PC-9 (cell line): Measurements from ENCODE around the gene NFE2L2. TPM values are rescaled to one million over a fixed set of nuclear protein-coding genes. Genes with fewer than 3 reads are reported as not detected.

Experiments
- BruUV-seq: library from RNA; stranded (reverse); fragments of 400-500 nt; replicated peaks from 2 replicates; lab custom pipeline; 2021; lab: Mats Ljungman, UMichigan
- CTCF ChIA-PET: fragments of 300-600 bp; sonication (Branson Sonifier 250); formaldehyde crosslinking; loops from one replicate; lab custom pipeline; 2022; ENCODE audit warnings: antibody characterized with exemption; lab: Charles Lee
- POLR2A ChIA-PET: fragments of 300-600 bp; sonication (Branson Sonifier 250); formaldehyde crosslinking; loops from one replicate; lab custom pipeline; 2022; ENCODE audit warnings: antibody characterized with exemption; ENCODE audit not compliant: unreplicated experiment; lab: Charles Lee
- DNase-seq, 2 experiments: peaks; one replicate each; pipeline versions ENCODE4 v3.0.0 to v3.0.0-alpha.2; 2015 to 2022; ENCODE audit warnings: mixed read lengths in 1 of 2
- H2AFZ ChIP-seq: fragments of 200-600 bp; sonication (generic); 2 replicates; pipeline ENCODE4 v1.8.1; 2017; ENCODE audit warnings: antibody characterized with exemption
- H3F3A ChIP-seq: fragments of 200-600 bp; sonication (generic); 2 replicates; pipeline ENCODE4 v1.8.1; 2017; ENCODE audit warnings: antibody characterized with exemption, mild to moderate bottlenecking, low read depth; ENCODE audit not compliant: insufficient read depth
- H3K27ac ChIP-seq: fragments of 200-600 bp; sonication (generic); 2 replicates; pipeline ENCODE4 v1.6.1; 2016; ENCODE audit warnings: mixed run types
- H3K27me3 ChIP-seq: fragments of 200-600 bp; sonication (generic); 2 replicates; pipeline ENCODE4 v1.6.1; 2016; ENCODE audit warnings: low read depth, mixed run types; ENCODE audit not compliant: insufficient read depth
- H3K36me3 ChIP-seq: fragments of 200-600 bp; sonication (generic); 2 replicates; pipeline ENCODE4 v1.6.1; 2016; ENCODE audit warnings: low read depth, mixed run types
- H3K4me1 ChIP-seq: fragments of 200-600 bp; sonication (generic); replicated peaks from 2 replicates; pipeline ENCODE4 v1.6.1; 2016; ENCODE audit warnings: mixed run types; ENCODE audit not compliant: insufficient read depth
- H3K4me2 ChIP-seq: fragments of 200-600 bp; sonication (generic); 2 replicates; pipeline ENCODE4 v1.6.1; 2017; ENCODE audit warnings: mixed run types
- H3K4me3 ChIP-seq: fragments of 200-600 bp; sonication (generic); 2 replicates; pipeline ENCODE4 v1.6.1; 2016; ENCODE audit warnings: mixed run types
- H3K79me2 ChIP-seq: fragments of 200-600 bp; sonication (generic); 2 replicates; pipeline ENCODE4 v1.6.1; 2017; ENCODE audit warnings: low read depth, mixed run types
- H3K9me2 ChIP-seq: fragments of 200-600 bp; sonication (generic); 2 replicates; pipeline ENCODE4 v1.8.1; 2017; ENCODE audit warnings: mild to moderate bottlenecking; ENCODE audit not compliant: insufficient read depth
- H3K9me3 ChIP-seq: fragments of 200-600 bp; sonication (generic); 2 replicates; pipeline ENCODE4 v1.8.1; 2016; ENCODE audit warnings: low read depth; ENCODE audit not compliant: insufficient read depth
- H4K20me1 ChIP-seq: fragments of 200-600 bp; sonication (generic); 2 replicates; pipeline ENCODE4 v1.8.1; 2017; ENCODE audit not compliant: insufficient read depth
- CTCF ChIP-seq: fragments of 200-600 bp; sonication (generic); conservative IDR thresholded peaks from 2 replicates; pipeline ENCODE4 v1.6.1; 2017; ENCODE audit warnings: mixed run types, antibody characterized with exemption, mild to moderate bottlenecking, moderate library complexity
- EZH2 ChIP-seq: fragments of 200-600 bp; sonication (generic); IDR thresholded peaks from 2 replicates; pipeline ENCODE4 v1.8.0; 2017; ENCODE audit warnings: antibody characterized with exemption, low read depth
- intact Hi-C: fragments of 100-400 bp; cut with micrococcal nuclease; formaldehyde crosslinking; loops from one replicate; pipeline ENCODE4 v1.10.0; 2022; ENCODE audit not compliant: unreplicated experiment
- total RNA-seq: library from RNA; stranded (reverse); gene quantifications from 2 replicates; pipeline ENCODE4 v1.2.3, GENCODE V29; 2021

Gene NFE2L2
- total RNA-seq, 1 experiment from 2014 or later, result 138 TPM

GRCh38 chr2:177265824-177266817 is 1.6 kb upstream of the NFE2L2 start:
- Histone ChIP-seq H3K4me3 (peak overlapping the region; percentile 90), H3K4me2 (peak overlapping the region; percentile 94), H3F3A (peaks cover 41% of the 10 kb centered on the region), H3K36me3 (peaks cover 13% of the 10 kb centered on the region), H3K27ac (peak overlapping the region; percentile 97), H3K9me2 (no peaks in the 10 kb centered on the region), H3K9me3 (no peaks in the 10 kb centered on the region), H3K79me2 (peaks cover 32% of the 10 kb centered on the region), H4K20me1 (peaks cover 21% of the 10 kb centered on the region), H2AFZ (peak overlapping the region; percentile 84), H3K27me3 (no peaks in the 10 kb centered on the region), H3K4me1 (peaks cover 37% of the 10 kb centered on the region)
- BruUV-seq, result no TSS peak
- POLR2A ChIA-PET, result interaction anchor here (0.6 to 1.0 kb wide), 8 partner anchors 16 to 997 kb away, joined by 3 to 12 read pairs (median 4); partner anchors contain the start of gene MTX2
- TF ChIP-seq CTCF (no peak), EZH2 (no peak)
- intact Hi-C loops, result loop anchor here (10.0 kb wide), 1 partner anchor 459 kb away; no protein-coding TSS in a partner anchor
- CTCF ChIA-PET, result interaction anchor here (0.6 to 1.5 kb wide), 7 partner anchors 10 to 118 kb away, joined by 3 to 7 read pairs (median 3); no protein-coding TSS in a partner anchor
- DNase-seq, result peak; percentile 65 to 87

- peaks cover 41% of the 10 kb centered on the region for H3F3A ChIP-seq
- no peak for TF ChIP-seq EZH2
- TF ChIP-seq CTCF, result no peak
- POLR2A ChIA-PET, result interaction anchor here (0.6 to 1.0 kb wide), 14 partner anchors 9 to 1273 kb away, joined by 3 to 30 read pairs (median 4); no protein-coding TSS in a partner anchor
- H3K9me3 ChIP-seq, result no peaks in the 10 kb centered on the region
- no TSS peak for BruUV-seq
- H3K36me3 ChIP-seq, result peaks cover 18% of the 10 kb centered on the region
- peak overlapping the region; percentile 72 for H2AFZ ChIP-seq
- H3K4me1 ChIP-seq, result peaks cover 50% of the 10 kb centered on the region
- H3K79me2 ChIP-seq, result peaks cover 51% of the 10 kb centered on the region
- peak overlapping the region; percentile 94 for H3K4me2 ChIP-seq
- H3K9me2 ChIP-seq, result no peaks in the 10 kb centered on the region
- H3K4me3 ChIP-seq, result peak overlapping the region; percentile 90
- intact Hi-C loops, result loop anchor here (5.0 to 10.0 kb wide), 5 partner anchors 37 to 682 kb away; a partner anchor contains a TSS
- H4K20me1 ChIP-seq, result peaks cover 40% of the 10 kb centered on the region
- CTCF ChIA-PET, result interaction anchor here (0.8 to 3.0 kb wide), 6 partner anchors 32 to 151 kb away, joined by 5 to 35 read pairs (median 10); no protein-coding TSS in a partner anchor
- peak in 1 of 2 experiments; percentile 62 for DNase-seq
- H3K27ac ChIP-seq, result peak overlapping the region; percentile 97
- H3K27me3 ChIP-seq, result no peaks in the 10 kb centered on the region
Measured at GRCh38 chr2:177264209-177264692, 276 bp downstream of the NFE2L2 start.
